HG03354 (cell line): ENCODE data around the gene PHTF1.

Source experiments
- ATAC-seq: cut with Tn5 transposase; IDR thresholded peaks from one replicate; pipeline ENCODE4 v1.9.1; 2021; ENCODE audit warnings: mild to moderate bottlenecking; ENCODE audit not compliant: unreplicated experiment, poor library complexity, severe bottlenecking

PHTF1 gene

DNA sequence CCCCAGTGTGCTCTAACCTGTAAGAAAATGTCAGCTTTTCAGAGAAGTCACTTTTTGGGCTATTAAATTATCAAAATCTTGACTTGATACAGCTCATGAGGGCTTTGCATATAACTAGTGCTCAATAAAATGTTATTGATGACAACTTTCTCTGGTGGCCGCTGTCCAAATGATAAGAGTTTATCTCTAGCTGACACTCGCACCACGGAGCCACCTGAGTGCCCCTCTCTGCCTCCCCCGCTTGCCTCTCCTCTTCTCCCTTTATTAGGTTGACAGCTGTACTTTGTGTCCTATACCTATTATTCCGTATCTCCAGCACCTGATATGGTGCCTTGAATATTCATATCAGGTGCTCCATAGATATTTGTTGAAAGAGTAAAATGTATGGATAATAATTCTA lies 82.8 kb downstream of the PHTF1 start:
- ATAC-seq, result no peak

DNA sequence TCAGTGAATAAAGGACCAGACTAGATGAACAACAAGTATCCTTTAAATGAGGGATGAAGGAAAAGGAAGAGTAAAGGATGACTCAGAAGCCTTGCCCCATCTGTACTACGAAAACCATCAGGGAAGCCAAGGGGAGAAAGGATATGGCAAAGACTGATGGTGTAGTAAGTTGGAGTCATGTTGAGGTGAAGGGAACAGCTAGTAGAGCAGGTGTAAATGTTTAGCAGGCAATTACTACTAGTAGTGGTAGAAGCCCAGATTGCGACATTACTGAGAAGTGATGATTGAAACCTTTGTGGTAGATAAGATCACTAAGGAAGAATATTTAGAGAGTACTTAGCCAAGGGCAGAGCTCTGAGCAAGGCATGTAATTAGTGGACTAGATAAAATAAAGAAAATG lies 84.0 kb downstream of the PHTF1 start:
- ATAC-seq, result no peak

- ATAC-seq, result no peak
Measured at GRCh38 chr1:113674591-113674990, 84.7 kb downstream of the PHTF1 start.

DNA sequence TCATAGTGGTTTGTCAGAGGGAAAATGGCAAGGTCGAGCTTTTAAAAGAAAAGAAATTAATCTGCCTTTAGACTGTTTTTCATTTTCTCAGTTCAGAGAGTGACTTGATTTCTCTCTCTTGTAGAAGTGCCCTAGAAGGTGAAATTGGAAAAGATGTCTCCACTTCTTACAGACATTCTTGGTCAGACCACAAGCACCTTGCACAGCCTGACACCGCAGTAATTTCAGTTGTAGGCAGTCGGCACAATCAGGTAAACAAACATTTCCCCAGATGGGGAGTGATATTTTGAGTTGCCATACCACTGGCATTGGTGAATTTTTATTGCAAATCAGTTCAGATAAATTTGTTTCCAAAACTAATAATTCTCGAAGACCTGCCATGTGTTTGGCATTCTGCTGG lies 86.8 kb downstream of the PHTF1 start:
- ATAC-seq, result no peak

DNA sequence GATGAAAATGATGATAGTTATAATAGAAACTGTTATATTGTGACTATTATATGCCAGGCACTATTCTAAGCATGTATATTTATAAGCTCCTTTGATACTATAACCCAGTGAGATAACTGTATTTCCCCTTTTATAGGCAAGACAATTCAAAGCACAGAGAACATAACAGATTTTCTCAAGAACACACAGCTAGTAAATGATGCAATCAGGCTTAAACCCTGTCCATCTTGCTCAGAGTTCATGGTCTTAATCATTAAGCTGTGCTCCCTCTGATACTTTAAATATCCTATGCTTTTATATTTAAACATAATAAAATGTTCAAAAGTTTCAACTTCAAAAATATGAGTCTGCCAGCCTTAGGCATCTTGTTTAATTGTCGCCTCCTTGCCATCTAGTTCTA lies 88.6 kb downstream of the PHTF1 start:
- no peak for ATAC-seq

- no peak for ATAC-seq
Measured at GRCh38 chr1:113669988-113670387, 89.3 kb downstream of the PHTF1 start.

- ATAC-seq, result no peak
Measured at GRCh38 chr1:113666126-113666525, 93.2 kb downstream of the PHTF1 start.

- no peak for ATAC-seq
Measured at GRCh38 chr1:113665071-113665470, 94.2 kb downstream of the PHTF1 start.

DNA sequence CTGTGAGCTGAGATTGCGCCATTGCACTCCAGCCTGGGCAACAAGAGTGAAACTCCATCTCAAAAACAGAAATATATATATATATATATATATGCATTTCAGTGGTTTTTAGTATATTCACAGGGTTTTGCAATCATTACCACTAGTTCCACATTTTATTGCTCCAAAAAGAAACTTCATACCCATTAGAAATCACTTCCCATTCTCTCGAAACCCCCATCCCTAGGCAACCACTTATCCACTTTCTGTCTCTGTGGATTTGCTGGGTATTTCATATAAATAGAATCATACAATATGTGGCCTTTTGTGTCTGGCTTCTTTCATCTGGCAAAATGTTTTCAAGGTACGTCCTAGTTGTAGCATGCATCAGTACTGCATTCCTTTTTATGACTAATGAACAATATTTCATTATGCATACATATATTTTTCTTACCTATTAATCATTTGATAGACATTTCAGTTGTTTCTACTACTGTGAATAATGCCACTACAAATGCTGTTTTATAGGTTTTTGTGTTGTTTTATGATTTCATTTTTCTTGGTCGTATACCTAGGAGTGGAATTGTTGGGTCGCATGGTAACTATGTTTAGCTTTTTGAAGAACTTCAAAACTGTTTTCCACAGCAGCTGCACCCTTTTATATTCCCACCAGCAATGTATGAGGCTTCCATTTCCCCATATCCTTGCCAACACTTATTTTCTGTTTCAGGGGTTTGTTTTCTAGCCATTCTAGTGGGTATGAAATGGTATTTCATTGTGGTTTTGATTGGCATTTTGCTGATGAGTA lies 95.9 kb downstream of the PHTF1 start:
- no peak for ATAC-seq

- no peak for ATAC-seq
Measured at GRCh38 chr1:113662101-113662500, 97.2 kb downstream of the PHTF1 start.

DNA sequence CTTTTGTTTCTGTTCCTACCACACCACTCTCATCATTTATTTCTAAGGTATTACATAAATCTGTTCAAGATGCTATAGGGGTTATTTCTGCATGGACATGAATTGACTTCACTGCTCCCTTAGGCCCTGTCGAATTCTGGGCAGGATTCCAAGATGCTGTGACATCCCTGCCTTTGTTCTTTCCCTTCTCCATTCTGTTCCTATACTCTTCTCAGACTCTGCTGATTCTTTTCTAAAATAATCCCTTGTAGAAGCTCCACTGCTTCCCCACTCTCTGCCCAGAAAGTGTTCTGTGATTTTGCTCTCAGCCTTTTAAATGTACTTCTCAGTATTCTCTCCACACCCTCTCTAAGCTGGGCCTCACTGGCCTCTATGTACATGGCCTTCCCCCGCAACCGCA lies 99.2 kb downstream of the PHTF1 start:
- no peak for ATAC-seq

GRCh38 chr1:113659556-113659955 lies 99.7 kb downstream of the PHTF1 start:
- ATAC-seq, result no peak

- no peak for ATAC-seq
Measured at GRCh38 chr1:113659035-113659434, 100.3 kb downstream of the PHTF1 start.

DNA sequence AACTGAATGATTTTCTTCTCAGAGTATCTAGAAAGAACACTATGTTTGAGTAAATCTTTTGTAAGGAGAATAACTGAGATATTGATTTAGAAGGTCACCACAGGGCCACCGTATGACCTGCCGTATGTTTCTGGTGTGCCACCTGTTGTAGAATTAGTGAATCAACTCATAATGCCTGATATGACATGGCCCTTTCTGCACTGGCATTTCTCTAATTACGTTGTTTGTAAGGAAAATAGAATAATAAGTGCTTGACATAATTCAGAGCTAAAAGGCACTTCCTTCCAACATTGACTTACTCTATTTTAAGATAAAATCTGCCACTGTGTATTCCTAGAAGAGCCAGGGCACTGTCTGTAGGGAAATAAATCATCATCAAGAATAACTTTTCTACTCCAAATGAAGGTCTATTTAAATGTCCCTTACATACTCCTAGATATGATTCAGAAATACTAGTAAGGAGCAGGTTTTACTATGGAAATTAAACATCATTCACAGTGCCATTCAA lies 101.7 kb downstream of the PHTF1 start:
- no peak for ATAC-seq

DNA sequence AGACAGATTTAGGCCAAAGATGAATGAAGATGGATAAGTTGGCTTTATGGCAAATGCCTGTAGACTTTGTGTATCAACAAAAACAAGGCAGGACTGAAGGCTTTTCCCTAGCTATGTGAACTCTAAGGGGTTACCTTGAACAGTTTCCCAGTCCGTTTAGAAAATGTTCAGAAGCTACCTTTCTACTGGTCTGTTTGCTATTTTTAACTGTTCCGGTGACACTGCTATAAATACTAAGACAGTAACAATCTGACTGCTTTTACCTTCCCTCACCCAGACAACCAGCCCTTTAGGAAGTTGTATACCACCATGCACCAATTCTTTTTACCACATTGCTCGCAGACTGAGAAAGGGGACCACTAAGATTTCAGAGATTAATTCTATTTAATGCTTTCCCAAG lies 102.2 kb downstream of the PHTF1 start:
- no peak for ATAC-seq

DNA sequence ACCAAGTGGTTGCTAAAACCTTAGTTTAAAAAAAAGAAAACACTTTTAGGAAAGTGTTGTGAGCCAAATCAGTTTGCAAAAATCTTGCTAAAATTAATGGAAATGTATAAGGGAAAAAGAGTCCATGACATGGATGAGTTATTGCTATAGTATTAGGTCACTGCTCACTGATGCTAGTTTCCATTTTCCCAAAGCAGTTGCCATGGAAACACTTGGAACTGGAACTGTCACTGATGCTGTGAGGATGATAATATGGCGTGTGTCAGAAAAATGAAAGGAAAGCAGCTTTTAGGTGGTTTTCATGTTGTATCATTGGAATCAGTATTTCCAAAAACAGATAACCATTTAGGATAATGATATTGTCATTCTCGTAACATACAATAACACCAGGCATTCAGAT lies 104.4 kb downstream of the PHTF1 start:
- no peak for ATAC-seq

DNA sequence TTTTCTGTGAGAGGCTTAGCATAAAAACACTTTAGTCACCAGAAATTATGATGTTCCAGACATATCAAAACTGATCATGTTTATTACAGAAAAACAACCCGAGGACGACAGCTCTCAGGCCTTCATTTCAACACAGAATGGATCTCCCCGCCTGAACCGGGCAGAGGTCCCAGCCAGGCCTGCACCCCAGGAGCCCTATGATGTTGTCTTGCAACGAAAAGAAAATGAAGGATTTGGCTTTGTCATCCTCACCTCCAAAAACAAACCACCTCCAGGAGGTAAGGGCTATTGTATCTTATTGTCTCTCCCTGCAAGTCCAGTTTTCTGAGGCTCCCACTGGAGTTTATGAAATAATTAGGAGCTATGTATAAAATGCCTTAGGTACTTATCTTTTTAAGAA lies 105.5 kb downstream of the PHTF1 start:
- no peak for ATAC-seq

- no peak for ATAC-seq
Measured at GRCh38 chr1:113652771-113653170, 106.5 kb downstream of the PHTF1 start.

- ATAC-seq, result no peak
Measured at GRCh38 chr1:113648478-113648877, 110.8 kb downstream of the PHTF1 start.

DNA sequence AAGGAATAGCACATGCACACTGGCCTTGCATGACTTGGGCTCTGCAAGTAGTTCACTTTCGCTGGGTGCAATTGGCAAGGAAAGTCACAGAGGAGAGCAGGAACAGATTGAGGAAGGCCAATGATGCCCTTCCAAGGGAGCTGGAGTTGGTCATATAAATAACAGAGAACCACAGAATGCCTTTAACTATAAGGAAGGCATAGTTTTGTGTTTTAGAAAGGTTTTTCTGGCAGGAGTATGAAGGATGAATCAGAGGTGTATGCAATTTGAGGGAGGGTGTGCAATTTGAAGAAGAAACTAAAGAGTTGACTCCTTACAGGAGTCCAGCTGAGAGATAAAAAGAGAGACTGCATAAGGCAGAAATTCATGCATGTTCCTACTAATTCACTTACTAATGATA lies 112.1 kb downstream of the PHTF1 start:
- no peak for ATAC-seq
